ENCODE data around the gene HOXA9. TPM values are rescaled to one million over a fixed set of nuclear protein-coding genes. Genes with fewer than 3 reads are reported as not detected.

Gene HOXA9
- polyA plus RNA-seq, 3 donors = 0.55 to 1.9 (median 1.2) TPM

DNA sequence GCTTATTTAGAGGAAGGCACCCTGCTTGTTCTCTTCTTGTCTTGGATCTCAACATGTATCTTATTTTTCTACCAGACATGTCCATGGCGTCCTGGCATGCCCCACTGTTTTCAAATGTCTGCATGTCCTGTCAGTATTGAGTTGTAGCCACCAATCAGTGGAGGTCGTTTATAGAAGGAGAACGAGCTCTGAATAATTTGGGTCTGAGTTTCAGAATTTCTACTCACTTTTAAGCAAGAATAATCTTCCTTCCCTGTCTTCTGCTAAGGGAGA, 37.5 kb upstream of the HOXA9 start:
- Histone ChIP-seq H4K20me1 (ENCODE audit: insufficient read depth, low read length) (no peaks in the 10 kb centered on the region), H3K27ac (ENCODE audit: low read depth in 1 of 2, low read length in 2 of 2) (no peak overlapping the region), H3K4me1 (ENCODE audit: control insufficient read depth in 1 of 2, insufficient read depth in 2 of 2, low read length in 2 of 2) (peaks cover 41 to 48% of the 10 kb centered on the region in 2 donors), H3K9ac (ENCODE audit: insufficient read depth, low read length, poor library complexity, severe bottlenecking) (no peak overlapping the region), H3K9me3 (replicated peaks in 1 of 2; ENCODE audit: control insufficient read depth in 1 of 2, insufficient read depth in 1 of 2, low read length in 2 of 2) (peaks cover 0 to 44% of the 10 kb centered on the region in 2 donors), H3K4me2 (replicated peaks; ENCODE audit: extremely low read depth, low read length, poor library complexity, severe bottlenecking) (no peak overlapping the region), H3K79me2 (ENCODE audit: insufficient read depth, low read length) (no peaks in the 10 kb centered on the region), H3K27me3 (ENCODE audit: control insufficient read depth in 2 of 2, insufficient read depth in 2 of 2, low read length in 2 of 2) (peaks cover 88 to 94% of the 10 kb centered on the region in 2 donors), H3K36me3 (replicated peaks in 1 of 2; ENCODE audit: control insufficient read depth in 1 of 2, insufficient read depth in 2 of 2, low read length in 2 of 2) (no peaks in the 10 kb centered on the region), H3K4me3 (replicated peaks in 1 of 3; ENCODE audit: low read depth in 2 of 3, low read length in 3 of 3) (no peak overlapping the region), H2AFZ (ENCODE audit: insufficient read depth, low read depth, low read length, poor library complexity, severe bottlenecking) (no peak overlapping the region)
- peak overlapping the region in 1 of 2 donors; percentile 89 for H3K4me3 Mint-ChIP-seq
- H3K27me3 Mint-ChIP-seq (ENCODE audit: low read depth in 3 of 3) = peaks cover 92 to 96% (median 94%) of the 10 kb centered on the region in 3 donors
- H3K4me1 Mint-ChIP-seq = peaks cover 63% of the 10 kb centered on the region
- peaks cover 8 to 25% of the 10 kb centered on the region in 2 donors for H3K36me3 Mint-ChIP-seq
- no CpG with 5 or more reads among the region's 3 CpGs for WGBS (ENCODE audit: insufficient coverage)
- no peak for TF ChIP-seq CTCF (IDR thresholded peaks at IDR 0.05)
- intact Hi-C loops (cut with micrococcal nuclease) = loop anchor here (5.0 to 10.0 kb wide), 3 partner anchors 35 to 892 kb away; partner anchors contain the start of genes EVX1 (in 1 of the 2) and HOXA9 (in 1 of the 2)
- peaks cover 0 to 46% (median 28%) of the 10 kb centered on the region in 7 donors for H3K9me3 Mint-ChIP-seq
- H3K27ac Mint-ChIP-seq = no peak overlapping the region
- no peak for DNase-seq

DNA sequence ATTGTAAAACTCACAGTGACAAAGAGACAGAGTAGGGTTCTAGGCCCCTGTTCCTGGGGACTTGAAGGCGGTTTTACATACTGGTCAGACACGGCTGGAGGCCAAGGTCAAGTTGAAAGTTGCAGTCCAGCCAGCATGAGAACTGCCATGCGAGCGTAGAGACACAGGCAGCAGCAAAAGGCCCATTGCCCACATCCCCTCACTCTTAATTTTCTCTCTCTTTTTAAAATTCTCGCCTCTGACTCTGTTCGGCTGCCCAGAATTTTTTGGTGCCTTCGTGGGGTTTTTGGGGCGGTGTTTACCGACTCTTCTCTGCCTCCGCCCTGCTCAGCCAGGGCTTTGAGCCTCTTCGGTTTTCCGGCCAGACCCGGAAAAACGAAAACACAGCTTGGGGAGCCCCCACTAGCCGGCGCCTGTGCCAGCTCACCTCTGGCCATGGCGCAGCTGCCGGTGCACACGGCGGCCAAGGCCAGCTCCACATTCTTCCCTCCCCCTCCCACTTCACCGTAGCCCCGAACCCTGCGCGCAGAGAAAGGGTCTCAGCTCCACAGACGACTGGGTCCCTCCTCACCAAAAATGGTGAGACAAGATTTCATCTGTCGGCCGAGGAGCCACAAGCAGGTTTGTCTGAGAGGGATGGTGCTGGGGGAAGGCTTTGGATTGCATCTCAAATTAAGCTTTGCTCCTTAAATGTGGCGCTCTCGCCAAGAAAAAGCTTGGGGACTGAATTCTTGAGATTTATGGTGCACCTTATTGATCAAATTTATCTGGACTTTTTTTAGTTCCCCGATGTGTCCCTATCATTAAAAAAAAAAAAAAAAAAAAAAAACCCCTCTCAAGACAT, 36.9 kb upstream of the HOXA9 start:
- peak overlapping the region in 1 of 7 donors; percentile 62 for H3K27ac Mint-ChIP-seq
- peaks cover 8 to 23% of the 10 kb centered on the region in 2 donors for H3K36me3 Mint-ChIP-seq
- Histone ChIP-seq H3K36me3 (replicated peaks in 1 of 2; ENCODE audit: control insufficient read depth in 1 of 2, insufficient read depth in 2 of 2, low read length in 2 of 2) (no peaks in the 10 kb centered on the region), H3K9me3 (replicated peaks in 1 of 2; ENCODE audit: control insufficient read depth in 1 of 2, insufficient read depth in 1 of 2, low read length in 2 of 2) (peaks cover 0 to 47% of the 10 kb centered on the region in 2 donors), H3K9ac (ENCODE audit: insufficient read depth, low read length, poor library complexity, severe bottlenecking) (no peak overlapping the region), H3K79me2 (ENCODE audit: insufficient read depth, low read length) (no peaks in the 10 kb centered on the region), H3K4me2 (replicated peaks; ENCODE audit: extremely low read depth, low read length, poor library complexity, severe bottlenecking) (peak overlapping the region; percentile 78), H3K27me3 (ENCODE audit: control insufficient read depth in 2 of 2, insufficient read depth in 2 of 2, low read length in 2 of 2) (peaks cover 88 to 94% of the 10 kb centered on the region in 2 donors), H3K27ac (ENCODE audit: low read depth in 1 of 2, low read length in 2 of 2) (no peak overlapping the region), H4K20me1 (ENCODE audit: insufficient read depth, low read length) (no peaks in the 10 kb centered on the region), H3K4me3 (replicated peaks in 1 of 3; ENCODE audit: low read depth in 2 of 3, low read length in 3 of 3) (peak overlapping the region in 1 of 3 experiments; percentile 72), H2AFZ (ENCODE audit: insufficient read depth, low read depth, low read length, poor library complexity, severe bottlenecking) (no peak overlapping the region), H3K4me1 (ENCODE audit: control insufficient read depth in 1 of 2, insufficient read depth in 2 of 2, low read length in 2 of 2) (peaks cover 41 to 48% of the 10 kb centered on the region in 2 donors)
- WGBS (ENCODE audit: insufficient coverage) = 8% methylated on average over 19 of the region's 30 CpGs
- intact Hi-C loops (cut with micrococcal nuclease) = loop anchor here (5.0 to 10.0 kb wide), 3 partner anchors 35 to 893 kb away; partner anchors contain the start of genes EVX1 (in 1 of the 2) and HOXA9 (in 1 of the 2)
- H3K4me1 Mint-ChIP-seq = peaks cover 61% of the 10 kb centered on the region
- H3K4me3 Mint-ChIP-seq = peak overlapping the region; percentile 78 to 95
- DNase-seq = no peak
- peaks cover 0 to 49% (median 31%) of the 10 kb centered on the region in 7 donors for H3K9me3 Mint-ChIP-seq
- H3K27me3 Mint-ChIP-seq (ENCODE audit: low read depth in 3 of 3) = peaks cover 92 to 96% (median 94%) of the 10 kb centered on the region in 3 donors
- TF ChIP-seq CTCF (IDR thresholded peaks at IDR 0.05) = no peak

Measured in CD14-positive monocyte (primary cell).